Activated T-cell treated with anti-CD3 and anti-CD28 coated beads for 24 hours (primary cell): ENCODE data around the gene LRRC28.

Experiments used
- DNase-seq: peaks from one replicate; pipeline ENCODE4 v3.0.0-alpha.2; 2020; ENCODE audit warnings: low read depth

Gene LRRC28

GRCh38 chr15:99306694-99307338 is 55.5 kb downstream of the LRRC28 start:
- no peak for DNase-seq

DNA sequence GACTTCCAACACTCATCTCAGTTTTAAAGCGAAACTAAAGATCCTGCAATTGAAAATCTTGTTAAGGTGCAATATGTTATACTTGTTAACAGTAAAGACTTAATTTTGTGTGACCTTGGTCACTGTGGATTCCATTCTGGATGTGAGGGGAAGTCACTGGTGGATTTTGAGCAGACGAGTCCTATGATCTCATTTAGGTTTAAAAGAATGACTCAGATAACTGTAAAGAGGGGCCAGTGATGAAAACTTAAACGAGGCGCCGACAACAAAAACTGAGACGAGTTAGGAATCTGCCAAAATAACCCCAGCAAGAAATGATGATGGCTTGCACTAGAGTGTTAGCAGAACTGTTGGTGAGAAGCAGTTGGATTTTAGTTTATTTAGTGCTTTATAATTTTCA is 56.5 kb downstream of the LRRC28 start:
- no peak for DNase-seq

DNA sequence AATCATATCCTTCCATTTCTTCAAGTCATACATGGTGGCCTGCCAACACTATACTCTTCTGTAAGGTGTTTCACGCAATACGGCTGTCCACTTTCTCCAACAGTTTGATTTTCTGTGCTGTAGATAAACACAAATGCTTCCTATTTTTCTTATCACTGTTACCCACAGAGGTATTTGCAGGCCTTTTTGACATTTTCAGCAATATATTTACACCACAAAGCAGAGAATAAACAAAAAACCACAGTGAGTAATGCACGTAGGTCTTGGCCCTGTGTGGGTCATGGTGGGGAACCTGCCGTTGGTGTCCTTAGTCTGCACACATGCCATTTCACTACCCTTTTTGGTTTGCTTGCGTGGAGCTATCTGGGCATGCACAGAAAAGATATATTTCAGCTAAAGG is 59.5 kb downstream of the LRRC28 start:
- DNase-seq, result no peak

GRCh38 chr15:99312228-99312627 is 60.9 kb downstream of the LRRC28 start:
- DNase-seq, result no peak

- no peak for DNase-seq
Measured at GRCh38 chr15:99312794-99313193, 61.5 kb downstream of the LRRC28 start.

GRCh38 chr15:99315636-99316035 is 64.4 kb downstream of the LRRC28 start:
- DNase-seq, result no peak

- no peak for DNase-seq
Measured at GRCh38 chr15:99320374-99321215, 69.3 kb downstream of the LRRC28 start.

GRCh38 chr15:99321468-99321867 is 70.2 kb downstream of the LRRC28 start:
- DNase-seq, result no peak

DNA sequence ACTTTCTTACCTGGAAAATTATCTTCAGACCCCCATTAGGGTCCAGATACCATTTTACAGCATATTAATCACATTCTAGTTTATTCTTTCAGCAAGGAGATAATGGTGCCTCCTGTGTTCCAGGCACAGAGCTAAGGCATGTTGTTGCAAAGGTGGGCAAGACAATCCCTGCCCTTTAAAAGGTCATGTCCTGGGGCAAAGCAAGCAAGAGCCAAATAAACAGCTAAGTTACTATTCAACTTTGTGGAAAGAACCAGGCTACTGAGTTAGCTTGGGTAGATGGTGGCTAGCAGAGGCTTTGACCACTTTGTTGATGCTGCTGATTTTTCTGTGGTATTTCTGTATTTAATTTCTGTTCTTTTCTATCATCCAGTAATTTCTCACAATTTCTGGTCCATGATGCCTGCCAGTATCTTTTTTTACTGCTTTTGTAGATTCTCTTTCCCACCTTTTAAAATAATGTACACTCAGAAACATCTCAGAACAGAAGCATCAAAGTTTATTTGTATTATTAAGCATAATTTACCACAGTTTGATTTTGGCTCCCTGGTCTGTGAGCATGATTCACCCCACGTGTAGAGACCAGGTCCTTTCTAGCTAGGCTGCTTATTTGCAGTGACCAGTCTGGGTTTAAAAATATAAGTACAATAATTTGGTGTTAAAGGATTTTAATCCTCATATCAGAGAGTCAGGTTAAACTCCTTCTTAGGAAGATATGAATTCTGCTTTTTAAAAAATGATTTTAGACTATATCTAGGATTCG is 71.5 kb downstream of the LRRC28 start:
- no peak for DNase-seq

- no peak for DNase-seq
Measured at GRCh38 chr15:99324082-99324620, 72.9 kb downstream of the LRRC28 start.

- DNase-seq, result no peak
Measured at GRCh38 chr15:99324700-99325099, 73.4 kb downstream of the LRRC28 start.

DNA sequence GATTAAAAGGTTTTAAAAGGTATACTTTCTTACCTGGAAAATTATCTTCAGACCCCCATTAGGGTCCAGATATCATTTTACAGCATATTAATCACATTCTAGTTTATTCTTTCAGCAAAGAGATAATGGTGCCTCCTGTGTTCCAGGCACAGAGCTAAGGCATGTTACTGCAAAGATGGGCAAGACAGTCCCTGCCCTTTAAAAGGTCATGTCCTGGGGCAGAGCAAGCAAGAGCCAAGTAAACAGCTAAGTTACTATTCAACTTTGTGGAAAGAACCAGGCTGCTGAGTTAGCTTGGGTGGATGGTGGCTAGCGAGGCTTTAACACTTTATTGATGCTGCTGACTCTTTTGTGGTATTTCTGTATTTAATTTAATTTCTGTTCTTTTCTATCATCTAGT is 75.0 kb downstream of the LRRC28 start:
- DNase-seq, result no peak

DNA sequence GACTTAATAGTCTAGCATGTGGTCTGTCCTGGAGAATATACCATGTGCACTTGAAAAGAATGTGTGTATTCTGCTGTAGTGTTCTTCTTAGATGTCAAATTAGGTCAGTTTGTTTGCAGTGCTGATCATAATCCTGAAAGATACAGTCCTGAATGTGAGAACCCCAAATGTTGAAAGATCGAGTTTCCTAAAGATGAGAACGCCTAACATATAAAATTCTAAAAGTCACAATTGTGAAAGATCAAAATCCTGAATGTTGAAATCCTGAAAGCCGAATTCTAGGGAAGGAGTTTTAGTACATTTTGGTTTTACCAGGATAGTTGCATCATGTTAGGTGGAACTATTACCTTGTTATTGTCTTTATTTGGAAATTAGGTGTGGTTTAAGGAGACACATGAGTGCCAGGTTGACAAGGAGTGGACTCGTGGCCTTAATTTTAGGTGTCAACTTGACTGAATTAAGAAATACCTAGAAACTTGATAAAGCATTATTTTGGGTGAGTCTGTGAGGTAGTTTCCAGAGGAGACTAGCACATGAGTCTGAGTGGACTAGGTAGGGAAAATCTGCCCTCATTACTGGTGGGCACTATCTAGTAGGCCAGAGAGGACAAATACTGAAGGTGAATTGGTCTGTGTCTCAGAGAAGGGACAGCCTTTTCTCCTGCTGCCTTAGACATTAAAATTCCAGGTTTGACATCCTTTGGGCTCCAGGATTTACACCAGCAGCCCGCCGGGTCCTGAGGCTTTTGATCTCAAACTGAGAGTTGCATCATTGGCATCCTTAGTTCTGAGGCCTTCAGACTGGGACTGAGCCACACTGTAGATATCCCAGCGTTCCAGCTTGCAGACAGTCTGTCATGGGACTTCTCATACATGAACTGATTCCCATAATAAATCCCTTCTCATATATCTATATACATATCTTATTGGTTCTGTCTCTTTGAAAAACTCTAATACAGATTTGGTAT is 77.1 kb downstream of the LRRC28 start:
- no peak for DNase-seq

GRCh38 chr15:99331381-99331780 is 80.1 kb downstream of the LRRC28 start:
- DNase-seq, result no peak

DNA sequence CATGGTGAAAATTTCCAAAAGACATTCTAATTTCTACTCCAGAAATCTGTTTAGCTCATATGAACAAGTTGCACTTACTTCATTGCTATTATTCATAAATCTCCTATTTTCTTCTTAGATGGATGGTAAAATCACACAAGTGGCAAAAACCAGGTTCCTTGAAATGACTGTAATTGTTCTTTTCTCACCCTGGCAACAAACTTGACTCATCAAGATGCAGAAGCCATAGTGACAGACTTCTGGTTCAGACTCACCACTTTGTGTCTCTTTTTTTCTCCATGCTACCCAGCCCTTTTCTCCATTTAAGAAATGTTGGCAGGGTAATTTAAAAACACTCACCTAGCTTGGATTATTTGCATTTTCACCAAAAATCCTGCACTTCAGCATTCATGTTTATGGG is 82.1 kb downstream of the LRRC28 start:
- DNase-seq, result no peak

DNA sequence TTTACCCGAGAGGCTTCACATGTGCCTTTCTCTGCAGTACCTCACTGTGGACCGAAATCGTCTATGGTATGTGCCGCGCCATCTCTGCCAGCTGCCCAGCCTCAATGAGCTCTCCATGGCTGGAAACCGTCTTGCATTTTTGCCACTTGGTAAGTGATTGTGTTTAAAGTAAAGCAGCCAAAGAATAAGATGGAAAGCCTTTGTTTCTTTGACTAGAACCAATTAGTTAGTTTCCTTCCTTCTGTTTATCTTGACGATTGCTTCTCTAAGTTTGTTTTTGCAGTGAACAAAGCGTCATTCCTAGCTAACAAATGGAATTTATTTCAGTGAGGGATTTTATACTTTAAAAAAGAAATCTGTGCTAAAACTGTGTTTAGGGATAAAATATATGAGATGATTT is 82.7 kb downstream of the LRRC28 start:
- DNase-seq, result no peak

- no peak for DNase-seq
Measured at GRCh38 chr15:99335508-99335907, 84.2 kb downstream of the LRRC28 start.

DNA sequence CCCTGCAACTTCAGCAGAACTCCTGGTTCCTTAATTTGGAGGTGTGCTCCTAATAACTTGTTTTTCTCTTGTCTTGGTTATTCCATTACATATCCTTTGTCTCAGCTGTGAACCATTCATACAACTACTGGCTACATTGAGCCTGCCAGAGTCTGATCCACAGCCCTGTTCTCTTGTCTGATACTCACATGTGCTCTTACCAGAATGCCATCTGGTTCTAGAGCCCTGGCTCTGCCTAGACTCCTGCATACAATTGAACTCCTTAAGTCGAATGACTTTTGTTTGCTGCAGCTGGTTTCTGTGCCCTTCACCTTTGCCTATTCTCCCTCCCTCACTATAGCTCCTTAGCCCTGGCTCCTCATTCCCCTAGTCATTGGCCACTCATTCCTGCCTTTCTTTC is 85.5 kb downstream of the LRRC28 start:
- DNase-seq, result no peak

DNA sequence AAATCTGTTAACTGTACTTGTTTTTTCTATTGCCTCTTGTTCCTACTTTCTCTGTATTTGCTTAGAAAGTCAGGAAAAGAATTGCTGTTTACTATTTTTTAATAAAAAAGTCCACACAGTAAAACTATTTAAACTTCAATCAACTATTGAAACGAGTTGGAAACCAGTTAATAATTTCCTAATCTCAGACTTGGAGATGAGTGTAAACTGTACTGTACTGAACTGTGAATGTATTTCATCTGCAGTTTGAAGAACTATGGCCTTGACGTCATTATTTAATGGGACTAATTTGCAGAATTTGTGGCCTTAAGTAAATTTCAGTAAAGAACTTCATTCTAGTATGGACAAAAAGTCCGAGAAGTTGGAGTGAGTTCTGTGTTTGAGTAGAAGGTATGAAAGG is 89.1 kb downstream of the LRRC28 start:
- no peak for DNase-seq

DNA sequence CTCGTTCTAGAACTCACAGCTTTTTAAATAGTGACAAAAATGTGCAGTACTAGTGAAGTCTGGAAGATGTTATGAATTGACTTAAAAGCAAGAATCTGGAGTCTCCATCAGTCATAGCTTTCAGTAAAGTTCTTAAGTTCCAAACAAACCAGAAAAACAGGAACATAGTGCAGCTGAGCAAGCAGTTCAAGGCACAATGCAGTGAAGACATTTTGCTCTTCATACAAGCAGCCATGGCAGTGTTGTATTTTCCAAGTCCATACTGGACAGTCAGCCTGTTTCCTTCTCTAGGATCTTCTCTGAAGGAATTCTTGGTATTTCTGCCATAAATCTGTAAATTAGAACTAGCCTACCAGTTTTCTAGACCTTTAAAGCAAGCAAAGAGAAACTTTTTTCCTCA is 90.5 kb downstream of the LRRC28 start:
- DNase-seq, result no peak

DNA sequence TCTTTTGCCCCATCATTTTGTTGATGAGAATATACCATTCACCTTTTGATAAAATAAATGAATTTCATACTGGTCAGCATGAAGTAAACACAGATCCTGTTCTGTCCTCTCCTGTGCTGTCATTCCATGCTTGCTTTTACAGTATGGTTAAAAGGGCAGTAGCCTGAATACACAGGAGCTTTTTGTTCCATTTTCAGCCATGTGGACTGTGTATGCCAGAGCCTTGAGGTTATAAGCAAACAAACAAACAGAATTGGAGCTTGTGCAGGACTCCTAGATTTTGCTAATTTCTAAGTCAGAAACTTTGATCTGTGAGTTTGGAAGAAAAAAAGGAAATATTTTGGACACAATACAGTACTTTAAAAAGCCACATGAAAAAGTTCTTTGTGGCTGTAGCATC is 91.9 kb downstream of the LRRC28 start:
- no peak for DNase-seq
